ENCODE data around the gene LRFN5.
A peak's percentile ranks its signal among the peaks of the same experiment; 100 is the strongest.
"Not testable (repeated sequence)": the region's sequence is repeated elsewhere in the genome, so short reads cannot be mapped to it uniquely, and the experiment has no call there.

LRFN5 gene

GRCh38 chr14:41606532-41607303, at the start of gene LRFN5:
Gene LRFN5, plus strand, starts transcription at chr14:41606876.
- H3K4me3 ChIP-seq, result peak within 1 kb of the TSS; percentile 31 to 51 (median 37)
- H3K27ac ChIP-seq, result peak within 1 kb of the TSS in 10 of 21 experiments; percentile 19 to 85 (median 52)

GRCh38 chr14:41558490-41558889, 48.2 kb upstream of the LRFN5 start:
- Histone ChIP-seq H3K27ac (no peak overlapping the region), H3K4me3 (no peak overlapping the region)

- not testable (repeated sequence) for H3K27ac ChIP-seq
These were observed 39.8 kb upstream of the LRFN5 start for GRCh38 chr14:41566864-41567263.

GRCh38 chr14:41568979-41569378, 37.7 kb upstream of the LRFN5 start:
- Histone ChIP-seq H3K4me3 (no peak overlapping the region), H3K27ac (no peak overlapping the region)

More at GRCh38 chr14:41566864-41567263, 39.8 kb upstream of the LRFN5 start:
- H3K4me3 ChIP-seq, result not testable (repeated sequence)

GRCh38 chr14:41570415-41571155, 36.1 kb upstream of the LRFN5 start:
- no peak overlapping the region for H3K27ac ChIP-seq
- H3K4me3 ChIP-seq, result no peak overlapping the region

- no peak overlapping the region for H3K27ac ChIP-seq
- H3K4me3 ChIP-seq, result no peak overlapping the region
These were observed 20.4 kb upstream of the LRFN5 start for GRCh38 chr14:41586237-41586636.

- H3K4me3 ChIP-seq, result no peak overlapping the region
- no peak overlapping the region for H3K27ac ChIP-seq
These were observed 9.0 kb upstream of the LRFN5 start for GRCh38 chr14:41597647-41598046.

GRCh38 chr14:41599805-41600385, 6.8 kb upstream of the LRFN5 start:
- H3K4me3 ChIP-seq, H3K27ac ChIP-seq: not testable (repeated sequence)

- H3K27ac ChIP-seq, result peak overlapping the region in 8 of 21 experiments; percentile 12 to 85 (median 52)
- H3K4me3 ChIP-seq, result peak overlapping the region; percentile 11 to 51 (median 37)
These were observed 1.8 kb upstream of the LRFN5 start for GRCh38 chr14:41604721-41605531.

- Histone ChIP-seq H3K27ac (peak overlapping the region in 9 of 21 experiments; percentile 12 to 85 (median 43)), H3K4me3 (peak overlapping the region; percentile 31 to 51 (median 37))
These were observed 960 bp upstream of the LRFN5 start for GRCh38 chr14:41605550-41606281.

GRCh38 chr14:41606282-41606531, 469 bp upstream of the LRFN5 start:
- Histone ChIP-seq H3K27ac (peak overlapping the region in 8 of 21 experiments; percentile 29 to 85 (median 63)), H3K4me3 (peak overlapping the region; percentile 31 to 51 (median 37))

- Histone ChIP-seq H3K4me3 (peak overlapping the region; percentile 31 to 51 (median 37)), H3K27ac (peak overlapping the region in 3 of 21 experiments; percentile 36 to 85 (median 69))
These were observed 664 bp downstream of the LRFN5 start for GRCh38 chr14:41607304-41607775.

- peak overlapping the region in 1 of 21 experiments; percentile 36 for H3K27ac ChIP-seq
- peak overlapping the region; percentile 1 to 51 (median 31) for H3K4me3 ChIP-seq
These were observed 1.4 kb downstream of the LRFN5 start for GRCh38 chr14:41607966-41608663.

GRCh38 chr14:41608681-41609390, 2.2 kb downstream of the LRFN5 start:
- H3K27ac ChIP-seq, result peak overlapping the region in 1 of 21 experiments; percentile 28
- peak overlapping the region in 1 of 7 experiments; percentile 51 for H3K4me3 ChIP-seq

- Histone ChIP-seq H3K27ac (peak overlapping the region in 2 of 21 experiments; percentile 18 to 28), H3K4me3 (peak overlapping the region in 1 of 7 experiments; percentile 5)
These were observed 3.1 kb downstream of the LRFN5 start for GRCh38 chr14:41609704-41610183.

- H3K4me3 ChIP-seq, result no peak overlapping the region
- H3K27ac ChIP-seq, result no peak overlapping the region
These were observed 8.4 kb downstream of the LRFN5 start for GRCh38 chr14:41615011-41615595.

GRCh38 chr14:41623736-41624135, 17.1 kb downstream of the LRFN5 start:
- Histone ChIP-seq H3K27ac (no peak overlapping the region), H3K4me3 (no peak overlapping the region)
